Subcutaneous adipose tissue (tissue), 4 donors: ENCODE data around the gene GSDMA. TPM values are rescaled to one million over a fixed set of nuclear protein-coding genes. Genes with fewer than 3 reads are reported as not detected.

Source experiments
- CTCF ChIP-seq: fragments of 450-650 bp; IDR thresholded peaks from one replicate; pipeline ENCODE4 v1.5.1; 2016; ENCODE audit warnings: low read depth, mild to moderate bottlenecking, control low read depth, antibody characterized with exemption, moderate library complexity
- total RNA-seq, 4 donors: library from RNA; depleted of rRNA; stranded (reverse); fragments of >200 nt; gene quantifications; one replicate each; pipeline ENCODE4 v1.1.0, GENCODE V29; 2016

Gene GSDMA
- total RNA-seq, 4 donors from 2014 or later, result 1.3 to 9.0 (median 7.1) TPM; not detected in 1

- TF ChIP-seq CTCF, result no peak
These were observed 18.5 kb upstream of the GSDMA start for GRCh38 chr17:39944393-39944711.

- TF ChIP-seq CTCF, result no peak
These were observed 16.1 kb upstream of the GSDMA start for GRCh38 chr17:39946551-39947330.

GRCh38 chr17:39949028-39949427 lies 13.8 kb upstream of the GSDMA start:
- TF ChIP-seq CTCF, result no peak

GRCh38 chr17:39950871-39951348 lies 11.9 kb upstream of the GSDMA start:
- no peak for TF ChIP-seq CTCF

GRCh38 chr17:39951924-39952679 lies 10.7 kb upstream of the GSDMA start:
- no peak for TF ChIP-seq CTCF

- TF ChIP-seq CTCF, result no peak
These were observed 9.9 kb upstream of the GSDMA start for GRCh38 chr17:39952680-39953470.

- no peak for TF ChIP-seq CTCF
These were observed 9.3 kb upstream of the GSDMA start for GRCh38 chr17:39953471-39953888.
